Stimulated activated naive CD4-positive, alpha-beta T cell treated with Interleukin-2 at 50 U/mL for 16 hours (primary cell): Measurements from ENCODE around the gene SPAG16.
A peak's percentile ranks its signal among the peaks of the same experiment; 100 is the strongest.

ENCODE experiments used
- DNase-seq: peaks from one replicate; lab custom pipeline; 2025; lab: John Stamatoyannopoulos, UW

Gene SPAG16

DNA sequence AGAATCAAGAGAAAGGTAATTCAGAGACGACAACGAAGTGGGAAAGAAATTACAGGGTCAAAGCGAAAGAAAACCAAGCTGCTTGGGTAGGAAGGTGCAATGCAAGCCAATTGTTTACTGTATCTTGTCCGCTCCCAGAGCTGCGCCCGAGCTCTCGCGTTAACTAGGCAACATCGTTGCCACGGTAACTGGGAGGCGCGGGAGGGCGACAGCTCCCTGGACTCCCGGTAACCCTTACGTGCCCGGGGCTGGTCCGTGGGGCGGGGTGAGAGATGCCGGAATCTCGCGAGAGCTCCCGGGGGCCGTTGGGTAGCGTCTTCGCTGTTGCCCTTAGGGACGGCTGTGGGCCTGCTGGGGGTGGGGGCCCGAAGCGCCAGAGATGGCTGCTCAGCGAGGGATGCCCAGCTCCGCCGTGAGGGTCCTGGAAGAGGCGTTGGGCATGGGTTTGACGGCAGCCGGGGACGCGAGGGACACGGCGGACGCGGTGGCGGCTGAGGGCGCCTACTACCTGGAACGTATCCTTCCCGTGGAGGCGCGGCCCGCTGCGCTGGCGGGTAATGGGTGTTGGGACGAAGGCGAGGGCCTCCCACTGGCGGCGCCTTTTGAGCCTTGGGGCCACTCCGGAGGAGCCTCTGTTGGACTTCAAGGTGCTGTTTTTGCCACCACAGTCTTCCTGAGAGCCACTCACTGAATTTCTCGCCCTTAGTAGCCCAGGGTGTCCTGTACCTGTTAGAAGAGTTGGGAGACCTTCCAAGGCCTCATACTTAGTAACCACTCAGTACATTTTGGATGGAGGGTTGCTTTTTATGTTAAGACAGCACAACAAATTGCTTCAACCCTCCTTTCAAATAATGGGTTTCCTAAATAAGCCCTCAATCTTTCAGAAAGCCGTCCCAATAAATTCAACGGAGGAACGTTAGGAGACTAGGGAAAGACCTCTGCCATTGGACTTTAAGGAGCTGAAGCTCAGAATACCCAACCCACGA lies at the start of gene SPAG16:
TSS of gene SPAG16 (plus strand) at position 360 of the 986 bp plus-strand sequence.
- peak; percentile 96 for DNase-seq

DNA sequence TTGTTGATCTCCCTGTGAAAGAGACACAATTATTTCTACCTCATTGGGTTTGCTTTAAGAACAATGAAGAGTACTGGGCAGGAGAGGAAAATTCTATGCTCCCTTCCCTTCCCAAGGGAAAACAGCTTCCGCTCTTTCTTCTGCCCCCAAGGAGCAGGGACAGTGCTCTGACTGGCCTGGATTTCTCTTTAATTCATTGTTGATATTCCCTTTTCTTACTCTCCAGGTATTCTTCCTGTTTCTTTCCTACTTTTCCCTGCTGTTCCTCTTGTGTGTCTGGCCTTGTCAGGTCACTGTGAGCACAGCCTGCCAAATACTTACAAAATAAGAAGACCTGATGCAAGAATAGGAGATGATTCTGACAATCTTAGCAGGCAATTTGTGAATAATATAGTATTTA lies 49.6 kb upstream of the SPAG16 start:
- DNase-seq, result no peak

DNA sequence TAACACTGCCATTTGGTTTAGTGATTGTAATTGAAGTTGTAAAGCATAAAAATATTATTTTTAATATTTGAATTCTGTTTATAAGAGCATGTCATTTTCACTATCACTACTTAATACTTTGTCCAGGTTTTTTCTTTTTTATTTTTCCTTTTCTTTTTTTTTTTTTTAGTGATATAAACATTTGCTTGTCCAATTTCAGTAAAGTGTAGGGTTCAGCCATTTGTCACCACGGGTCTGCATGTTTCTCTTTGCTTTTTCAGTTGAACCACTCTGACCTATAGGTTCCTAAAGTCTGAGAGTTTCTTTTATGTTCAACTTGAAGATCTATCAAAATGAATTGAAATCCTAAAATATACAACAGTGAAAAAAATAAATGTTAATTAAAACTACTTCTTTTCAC lies 48.5 kb upstream of the SPAG16 start:
- DNase-seq, result no peak

DNA sequence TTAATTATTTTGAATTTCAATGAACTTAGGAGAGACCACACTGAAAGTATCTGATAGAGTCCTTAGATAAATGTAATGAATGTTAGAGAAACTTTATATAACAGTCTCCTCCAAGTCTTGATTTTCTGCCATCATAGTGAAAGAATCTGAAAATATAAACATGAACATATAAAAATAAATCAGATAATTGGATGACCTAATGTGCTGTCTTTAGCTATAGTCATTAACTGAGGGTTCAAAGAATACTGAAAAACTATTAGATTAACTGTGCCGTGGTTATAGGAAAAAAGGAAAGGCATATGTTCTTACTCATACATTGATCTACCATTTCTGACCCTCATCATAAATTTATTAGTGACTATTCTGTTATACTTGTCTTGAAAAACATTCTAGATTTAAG lies 47.0 kb upstream of the SPAG16 start:
- no peak for DNase-seq

DNA sequence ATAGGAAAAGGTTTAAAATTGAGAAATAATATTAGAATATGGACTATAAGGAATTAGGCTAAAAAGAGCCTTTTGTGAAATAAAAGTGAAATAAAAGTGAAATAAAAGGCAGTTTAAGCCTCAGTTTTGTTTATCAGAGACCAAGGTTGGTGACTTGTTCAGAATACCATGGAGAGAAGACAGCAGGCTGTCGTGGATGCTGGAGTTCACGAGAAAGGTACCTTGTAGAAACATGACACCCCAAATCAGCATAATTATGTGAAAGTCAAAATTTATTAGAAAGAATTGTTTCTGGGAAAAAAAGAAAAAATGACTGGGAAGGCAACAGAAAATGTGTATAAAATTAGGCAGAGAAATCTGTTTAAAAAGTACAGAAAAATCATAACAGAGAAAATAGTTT lies 46.5 kb upstream of the SPAG16 start:
- DNase-seq, result no peak

DNA sequence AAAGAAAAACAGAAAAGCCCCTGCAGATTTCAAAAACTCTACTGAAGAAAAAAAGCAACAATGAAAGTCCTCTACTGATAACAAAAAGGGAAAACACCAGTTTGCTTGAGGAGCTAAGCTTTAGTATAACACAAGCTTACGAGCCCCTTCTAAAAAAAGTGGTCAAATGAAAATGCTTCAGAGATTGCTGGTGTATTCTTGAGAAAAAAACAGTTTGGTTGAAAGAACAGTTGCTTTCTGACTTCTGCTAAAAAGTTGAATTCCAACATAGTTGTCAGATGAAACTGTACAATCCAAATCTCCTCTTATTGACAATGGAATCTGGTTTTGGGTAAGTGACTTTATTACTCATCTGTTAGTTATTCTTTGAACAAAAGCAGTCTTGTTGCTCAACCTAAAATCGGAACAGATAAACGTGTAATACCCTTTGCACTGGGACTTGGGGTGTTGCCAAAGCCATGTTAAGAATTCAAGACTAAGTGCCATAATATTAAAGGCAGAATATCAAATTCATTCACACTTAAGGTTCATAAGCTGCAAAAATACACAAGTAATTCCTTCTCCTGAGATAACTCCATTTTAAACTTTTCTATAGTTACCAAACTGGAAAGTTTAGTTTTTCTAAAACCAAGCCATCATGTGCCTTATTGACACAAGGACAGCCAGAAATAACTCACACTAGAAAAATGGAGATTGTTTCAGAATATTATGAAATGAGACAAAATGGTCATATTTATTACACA lies 45.3 kb upstream of the SPAG16 start:
- no peak for DNase-seq

DNA sequence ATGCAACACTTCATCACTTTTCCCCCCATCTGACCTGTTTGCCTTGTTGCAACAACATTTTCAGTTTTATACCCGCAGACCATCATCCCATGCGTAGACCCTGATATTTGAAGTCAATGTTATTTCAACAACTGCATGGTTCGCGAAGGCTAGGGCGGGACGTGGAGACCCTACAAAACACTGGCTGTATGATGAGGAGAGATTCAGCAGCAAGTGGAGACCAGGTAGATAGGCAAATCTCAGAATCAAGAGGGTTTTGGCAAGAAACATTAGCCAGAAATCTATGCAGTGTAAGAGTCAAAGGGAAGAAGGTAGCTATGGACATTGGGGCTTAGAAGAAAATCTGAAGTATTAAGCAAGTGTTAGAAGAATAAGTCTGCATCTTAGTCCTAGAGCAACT lies 42.4 kb upstream of the SPAG16 start:
- DNase-seq, result no peak

DNA sequence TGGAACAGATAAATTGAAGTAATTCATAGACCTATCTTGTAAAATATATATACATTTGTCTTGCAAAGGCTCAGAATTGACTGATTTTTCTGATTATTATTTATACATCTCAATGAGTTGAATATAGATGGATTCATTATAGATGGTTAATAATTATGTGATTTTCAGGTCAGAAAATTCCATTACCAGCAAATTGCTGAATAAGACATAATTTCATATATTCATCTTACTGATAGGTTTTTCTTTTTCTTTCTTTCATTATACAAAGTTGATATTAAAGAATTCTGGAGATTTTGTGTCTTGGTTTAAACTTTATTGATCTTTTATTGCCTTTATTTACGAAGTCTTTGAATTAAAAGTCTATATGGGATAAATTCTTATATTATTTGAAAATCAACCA lies 41.6 kb upstream of the SPAG16 start:
- DNase-seq, result no peak

DNA sequence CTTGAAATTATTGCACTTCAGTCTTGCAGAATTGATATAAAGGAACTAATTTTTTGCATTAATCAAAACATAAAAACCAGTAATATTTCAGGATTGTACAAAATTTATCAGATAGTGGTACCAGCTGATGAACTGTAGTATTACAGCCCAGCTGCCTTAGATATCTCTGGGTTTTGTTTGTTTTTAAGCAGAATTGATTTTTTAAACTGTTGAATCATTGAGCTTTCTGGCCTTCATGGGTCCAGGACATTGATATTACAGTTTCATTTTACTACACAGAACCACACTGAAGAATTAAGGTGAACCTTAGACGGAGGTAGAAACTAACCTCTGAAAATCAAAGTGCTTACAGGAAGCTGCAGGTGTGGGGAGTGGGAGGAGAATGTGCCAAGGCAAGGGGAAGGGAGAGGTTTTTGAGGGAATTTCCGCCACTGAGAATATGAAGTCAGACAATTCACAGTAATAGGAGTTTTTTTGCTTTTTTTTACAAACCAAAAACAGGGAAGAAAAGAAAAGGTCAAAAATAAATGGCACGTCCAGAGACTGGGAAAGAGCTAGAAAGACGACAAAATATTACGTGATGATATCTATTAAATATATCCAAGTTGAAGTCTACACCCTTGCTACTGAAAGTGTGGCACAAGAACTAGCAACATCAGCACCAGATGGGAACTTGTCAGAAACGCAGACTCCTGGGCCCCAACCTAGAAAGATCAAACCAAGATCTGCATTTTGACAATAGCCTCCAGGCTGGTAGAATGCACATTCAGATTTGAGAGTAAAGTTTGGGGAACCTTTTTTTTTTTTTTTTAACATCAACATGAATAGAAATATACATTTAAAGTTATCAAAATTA lies 40.8 kb upstream of the SPAG16 start:
- DNase-seq, result no peak

DNA sequence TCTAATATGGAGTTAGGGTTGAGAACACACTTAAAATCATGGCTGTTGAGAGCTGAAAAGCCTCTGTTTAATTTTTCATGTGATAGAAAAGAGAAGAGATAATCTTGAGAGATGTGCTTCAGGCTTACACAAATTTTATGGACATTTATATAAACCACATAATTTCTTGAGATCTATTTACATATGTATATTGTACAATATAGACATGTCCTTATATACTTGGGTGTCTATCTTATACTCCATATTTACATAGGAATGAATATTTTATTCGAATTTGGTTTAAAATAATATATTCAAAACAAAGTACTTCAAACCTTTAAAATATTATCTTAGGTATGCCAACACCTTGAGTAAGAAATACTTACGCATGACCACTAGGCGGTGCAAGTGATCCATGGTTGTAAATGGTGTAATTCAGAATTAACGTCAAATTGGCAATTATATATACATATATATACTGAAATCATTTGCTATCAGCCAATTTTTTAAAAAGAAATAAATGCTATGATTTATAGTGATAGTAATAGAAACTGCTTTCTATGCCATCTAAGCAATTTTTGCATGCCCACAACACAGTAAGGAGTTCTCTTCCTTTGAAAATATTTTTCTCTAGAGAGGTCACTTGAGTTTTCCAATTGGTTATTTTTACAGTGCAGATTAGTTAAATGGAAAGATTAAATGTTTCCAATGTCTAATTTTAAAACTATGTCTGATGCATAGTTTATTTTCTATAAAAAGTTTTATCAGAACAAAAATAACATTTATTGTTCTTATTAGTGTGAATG lies 37.6 kb upstream of the SPAG16 start:
- peak; percentile 33 for DNase-seq

DNA sequence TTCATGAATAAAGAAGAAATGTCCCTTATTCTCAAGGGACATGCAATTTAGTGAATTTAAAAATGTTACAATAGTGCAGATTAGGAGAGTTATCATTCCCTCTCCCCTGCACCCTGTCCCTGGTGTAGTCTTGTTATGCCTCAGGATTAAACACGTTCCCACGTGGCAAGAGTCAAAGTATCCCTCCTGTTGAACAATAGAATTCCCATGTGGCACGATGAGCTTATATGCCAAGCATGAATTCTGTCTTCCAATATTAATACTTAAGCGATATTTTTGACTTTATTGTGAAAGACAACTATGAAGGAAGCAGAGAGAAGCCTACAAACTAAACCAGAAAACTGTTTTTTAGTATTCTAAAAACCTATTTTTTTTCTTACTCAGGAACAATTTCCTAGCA lies 36.7 kb upstream of the SPAG16 start:
- no peak for DNase-seq

DNA sequence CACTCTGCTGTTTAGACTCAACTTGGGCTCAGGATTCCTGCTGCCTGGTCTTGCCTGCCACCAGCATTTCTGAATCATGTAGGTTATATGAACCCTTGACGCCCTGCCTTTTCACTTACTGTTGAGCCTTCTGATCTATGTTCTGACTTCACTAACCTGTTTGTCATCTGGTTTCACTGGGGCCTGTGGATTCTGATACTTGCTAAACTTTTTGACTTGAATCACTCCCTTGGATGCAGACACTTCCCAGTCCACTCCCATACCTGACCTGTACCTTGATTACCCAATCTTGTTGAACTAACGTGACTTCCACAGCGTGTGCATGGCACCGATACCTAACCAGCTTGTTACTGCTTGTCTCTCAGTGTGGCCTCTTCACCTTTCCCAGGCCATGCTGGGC lies 35.6 kb upstream of the SPAG16 start:
- DNase-seq, result no peak

DNA sequence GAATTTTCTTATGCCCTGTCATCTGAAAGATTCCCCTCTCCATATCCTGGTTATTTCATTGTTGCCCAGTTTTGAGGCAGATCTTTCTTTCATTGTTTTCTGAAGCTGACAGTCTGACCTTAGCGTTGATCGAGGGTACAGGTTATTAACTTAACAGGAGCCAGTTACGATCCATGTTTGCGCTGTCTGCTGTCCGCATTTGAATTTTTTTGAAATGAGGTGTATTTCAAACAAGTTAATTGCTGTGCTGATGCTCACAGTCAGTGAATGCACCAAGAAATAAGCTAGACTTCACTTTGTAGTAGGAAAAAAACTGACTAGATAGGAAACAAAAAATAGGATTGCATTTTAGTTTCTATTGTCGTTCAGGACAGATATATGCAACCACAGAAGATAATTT lies 34.8 kb upstream of the SPAG16 start:
- DNase-seq, result no peak

DNA sequence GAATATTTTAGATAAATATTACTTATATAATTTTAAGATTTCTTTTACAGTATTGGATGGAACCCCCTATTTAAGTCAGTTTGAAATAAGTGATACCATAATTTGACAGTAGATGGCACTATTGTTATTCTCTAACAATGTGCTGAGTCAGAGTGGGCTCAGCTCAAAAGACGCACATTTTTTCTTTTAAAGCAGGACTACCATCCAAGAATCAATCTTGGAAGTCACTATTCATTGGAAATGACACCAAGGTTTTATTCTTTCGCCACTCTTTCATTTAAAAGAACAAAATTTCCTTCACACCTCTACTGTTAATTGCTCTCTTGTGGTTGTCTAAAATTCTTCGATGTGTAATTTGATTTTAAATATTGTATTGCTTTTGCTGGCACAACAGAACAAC lies 32.6 kb upstream of the SPAG16 start:
- no peak for DNase-seq

DNA sequence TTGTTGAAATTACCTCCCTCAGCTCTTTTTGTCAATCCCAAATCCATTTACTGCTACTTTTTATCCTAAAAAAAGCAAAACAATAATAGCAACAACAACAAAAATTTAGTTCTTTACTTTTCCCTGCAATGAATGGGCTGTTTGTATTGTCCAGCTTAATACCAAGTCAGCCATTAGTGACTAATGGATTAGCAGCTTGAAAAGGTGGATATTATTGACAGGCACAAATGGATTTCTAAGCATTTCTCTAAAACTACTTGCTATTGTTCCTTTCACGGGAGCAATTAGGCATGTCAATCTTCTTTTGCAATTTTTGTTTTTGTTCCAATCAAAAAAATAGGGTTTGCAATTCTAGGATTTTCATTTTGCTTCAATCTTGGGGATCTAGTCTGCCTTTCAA lies 32.1 kb upstream of the SPAG16 start:
- DNase-seq, result no peak

DNA sequence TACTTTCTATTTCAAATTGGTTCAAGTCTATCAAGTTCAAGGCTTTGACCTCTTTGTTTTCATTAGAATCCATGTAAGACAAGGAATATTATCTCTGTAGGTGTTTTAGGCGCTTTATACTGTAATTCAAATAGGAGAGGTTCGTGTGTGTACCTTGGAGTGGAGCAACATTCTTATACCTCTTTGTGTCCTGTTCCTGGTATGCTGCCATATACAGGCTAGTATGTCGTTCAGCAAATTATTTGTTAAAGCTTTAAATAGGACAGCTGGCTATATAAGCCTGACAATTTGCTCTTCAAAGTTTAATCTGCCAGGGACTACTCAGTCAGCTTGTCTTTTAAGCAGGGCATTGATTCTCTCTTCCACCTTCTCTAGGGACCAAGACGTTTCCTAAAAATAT lies 31.1 kb upstream of the SPAG16 start:
- DNase-seq, result no peak

DNA sequence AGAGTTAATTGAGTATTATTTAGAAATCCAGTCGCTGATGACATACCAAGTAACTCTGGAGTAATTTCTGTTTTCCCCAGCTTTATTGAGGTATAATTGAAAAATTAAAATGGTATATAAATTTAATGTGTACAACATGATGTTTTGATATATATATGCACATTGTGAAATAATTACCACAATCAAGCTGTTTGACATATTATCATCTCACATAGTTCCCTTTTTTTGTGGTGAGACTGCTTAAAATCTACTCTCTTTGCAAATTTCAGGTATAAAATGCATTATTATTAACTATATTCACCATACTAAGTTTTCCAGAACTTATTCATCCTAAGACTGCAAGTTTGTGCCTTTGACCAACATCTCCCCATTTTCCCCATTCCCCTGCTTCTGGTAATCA lies 25.0 kb upstream of the SPAG16 start:
- no peak for DNase-seq

DNA sequence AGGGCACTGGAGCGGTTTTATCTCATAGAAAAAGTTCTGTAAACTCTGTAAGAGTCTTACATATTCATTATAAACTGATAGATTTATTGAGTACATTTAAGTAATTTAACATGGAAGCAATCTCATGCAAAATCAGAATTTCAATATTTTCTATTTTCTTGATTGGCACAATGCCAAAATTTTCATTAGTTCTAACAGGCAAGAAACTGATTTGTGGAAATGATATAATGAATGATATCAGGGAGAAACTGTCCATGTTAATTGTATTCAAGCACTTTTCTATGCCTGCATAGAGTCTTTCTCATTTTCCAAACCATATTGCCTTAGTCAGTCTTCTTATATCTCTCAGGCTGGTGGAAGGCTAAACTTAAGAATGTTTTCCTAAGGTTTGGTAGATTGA lies 23.0 kb upstream of the SPAG16 start:
- no peak for DNase-seq

DNA sequence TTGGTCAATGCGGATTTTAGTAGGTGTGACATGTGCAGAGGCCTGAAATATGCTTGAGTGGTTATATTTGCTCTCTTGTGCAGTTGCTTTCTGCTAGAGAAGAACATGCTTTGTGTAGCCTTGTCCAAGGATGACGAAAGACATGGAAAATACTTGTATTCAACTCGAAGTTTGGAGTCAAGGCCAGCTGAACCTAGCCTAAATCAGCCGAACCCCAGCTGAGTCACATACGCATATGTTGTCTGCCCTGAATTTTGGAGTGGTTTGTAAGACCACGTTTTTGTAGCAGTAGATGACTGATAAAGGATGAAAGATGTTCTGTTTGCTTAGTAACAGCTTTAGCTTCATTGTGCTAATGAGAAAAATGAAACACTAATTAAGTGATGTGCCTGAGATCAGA lies 22.5 kb upstream of the SPAG16 start:
- DNase-seq, result no peak

DNA sequence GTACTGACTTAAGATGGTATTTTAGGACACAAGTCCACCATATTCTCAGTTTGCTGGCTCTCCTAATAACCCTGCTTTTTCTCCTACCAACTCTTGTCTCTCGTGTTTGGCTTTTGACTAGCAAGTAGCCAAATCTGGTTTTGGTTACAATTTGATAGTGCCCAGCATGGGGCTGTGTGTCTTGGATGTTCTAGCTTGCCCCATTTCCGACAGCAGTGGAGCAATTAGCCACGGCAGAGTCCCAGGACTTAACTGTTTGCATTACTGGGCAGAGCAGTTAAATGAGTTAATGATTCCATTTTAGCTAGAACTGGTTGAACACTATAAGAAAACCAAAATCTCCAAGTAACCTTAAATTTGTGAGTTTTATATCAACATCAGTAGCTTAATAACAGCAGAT lies 18.6 kb upstream of the SPAG16 start:
- no peak for DNase-seq

DNA sequence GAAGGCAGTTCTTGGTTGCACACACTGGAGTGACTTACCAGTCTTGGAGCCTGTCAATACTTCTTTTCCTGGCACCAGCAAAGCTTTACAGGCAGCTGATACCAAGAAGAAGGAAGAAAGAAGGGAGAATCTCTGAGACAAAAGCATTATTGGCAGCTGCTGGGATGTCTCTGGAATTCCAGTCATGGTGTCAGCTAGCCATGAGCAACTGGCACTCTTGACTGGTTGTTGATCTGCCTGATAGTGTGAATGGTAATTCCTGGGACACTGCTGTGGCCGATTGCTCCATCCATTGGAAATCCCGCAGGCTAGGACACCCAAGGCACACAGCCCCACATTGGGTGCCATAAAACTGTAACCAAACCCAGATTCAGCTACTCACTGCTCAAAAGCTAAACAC lies 17.8 kb upstream of the SPAG16 start:
- no peak for DNase-seq

DNA sequence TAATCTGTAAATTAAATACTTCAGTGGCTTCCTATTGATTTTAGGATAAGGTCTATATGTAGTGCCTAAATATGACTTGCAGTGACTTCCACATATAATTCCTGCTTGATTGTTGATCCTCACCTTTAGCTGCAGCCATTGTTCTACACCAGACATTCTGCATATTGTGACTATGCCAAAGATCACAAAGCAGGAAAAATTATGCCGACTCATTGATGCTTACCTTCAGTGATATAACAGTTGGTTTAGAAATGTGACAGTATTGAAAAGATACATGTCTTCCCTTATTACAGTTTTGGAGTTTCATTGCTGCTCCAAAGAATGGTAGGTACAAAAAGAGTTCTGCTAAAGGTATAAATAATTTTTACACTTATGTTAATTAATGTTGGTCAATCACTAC lies 12.3 kb upstream of the SPAG16 start:
- DNase-seq, result no peak
